K562 (cell line): ENCODE data around the gene NDUFAF8. TPM values are rescaled to one million over a fixed set of nuclear protein-coding genes. Genes with fewer than 3 reads are reported as not detected.

Experiments
- EZH2 ChIP-seq: IDR thresholded peaks from 2 replicates; pipeline ENCODE4 v1.6.1; 2012; ENCODE audit warnings: low read depth, mild to moderate bottlenecking, inconsistent platforms, low read length, borderline replicate concordance
- HDAC1 ChIP-seq, 2 experiments: fragments of 450-650 bp; IDR thresholded peaks; 2 replicates each; pipeline ENCODE4 v1.6.1; 2016 to 2017; ENCODE audit warnings: inconsistent platforms in 1 of 2, mild to moderate bottlenecking in 1 of 2, moderate library complexity in 1 of 2
- JUN ChIP-seq, 2 experiments: sonication (generic) in 1 of 2; formaldehyde crosslinking in 1 of 2; IDR thresholded peaks; 2 replicates each; pipeline versions ENCODE4 v1.6.1 to v1.8.0; 2012 to 2022; ENCODE audit warnings: borderline replicate concordance in 2 of 2, mild to moderate bottlenecking in 2 of 2, improper control_type of control experiment in 1 of 2, low read depth in 1 of 2, low read length in 1 of 2, missing genetic modification reagents in 1 of 2
- NEUROD1 ChIP-seq: fragments of 150-350 bp; IDR thresholded peaks from 2 replicates; pipeline ENCODE4 v1.6.1; 2014; ENCODE audit warnings: borderline replicate concordance, low read length, low read depth; ENCODE audit not compliant: partially characterized antibody
- NR2C1 ChIP-seq, 2 experiments: fragments of 450-650 bp; IDR thresholded peaks; 2 replicates each; pipeline ENCODE4 v1.6.1; 2017; ENCODE audit warnings: mild to moderate bottlenecking in 2 of 2, antibody characterized with exemption in 1 of 2, inconsistent platforms in 1 of 2, missing compliant biosample characterization in 1 of 2, missing genetic modification characterization in 1 of 2
- SMAD3 ChIP-seq: fragments of 450-650 bp; formaldehyde crosslinking; conservative IDR thresholded peaks from 2 replicates; pipeline ENCODE4 v1.4.0; 2020; ENCODE audit warnings: mild to moderate bottlenecking
- ZFX ChIP-seq: sonication (generic); formaldehyde crosslinking; IDR thresholded peaks from 2 replicates; pipeline ENCODE4 v1.8.0; 2022; ENCODE audit warnings: mild to moderate bottlenecking, missing genetic modification reagents, moderate library complexity
- ZNF766 ChIP-seq: fragments of 200-800 bp; sonication (Bioruptor generic); conservative IDR thresholded peaks from 2 replicates; pipeline ENCODE4 v1.6.1; 2016; ENCODE audit warnings: missing genetic modification characterization, missing compliant biosample characterization
- polyA plus RNA-seq, 8 experiments: library from polyadenylated mRNA; depleted of rRNA in 4 of 8; stranded (reverse) in 5 of 8; unstranded in 3 of 8; fragments of >200 nt; fragmentation: Nextera tagmentation in 2 of 8; fragmentation: Illumina TruSeq in 1 of 8; extraction: Ambion mirVana in 2 of 8; extraction: Trizol in 1 of 8; gene quantifications; 2 replicates each; pipeline versions ENCODE4 v1.2.1 to v1.2.3, GENCODE V29; 2011 to 2014; ENCODE audit warnings: inconsistent platforms in 1 of 8, missing spikeins in 1 of 8
- total RNA-seq, 7 experiments: library from RNA; depleted of rRNA in 6 of 7; stranded (reverse); fragments of >200 nt in 6 of 7; fragmentation: Illumina TruSeq in 2 of 7; extraction: Trizol in 2 of 7; gene quantifications; 2 replicates each; pipeline versions ENCODE4 v1.2.1 to v1.2.3, GENCODE V29; 2011 to 2021; ENCODE audit warnings: low replicate concordance in 1 of 7
- TF ChIP-seq, protein P1 (sequence below): fragments of 450-650 bp; IDR thresholded peaks from 2 replicates; pipeline ENCODE4 v1.6.1; 2018; ENCODE audit not compliant: partially characterized antibody

The NDUFAF8 gene
- total and polyA plus RNA-seq, 9 of the 15 experiments (the other 6 are each of a cell fraction or from before 2014, with no cell fraction given) = 13.5 to 144 (median 90.0) TPM

DNA sequence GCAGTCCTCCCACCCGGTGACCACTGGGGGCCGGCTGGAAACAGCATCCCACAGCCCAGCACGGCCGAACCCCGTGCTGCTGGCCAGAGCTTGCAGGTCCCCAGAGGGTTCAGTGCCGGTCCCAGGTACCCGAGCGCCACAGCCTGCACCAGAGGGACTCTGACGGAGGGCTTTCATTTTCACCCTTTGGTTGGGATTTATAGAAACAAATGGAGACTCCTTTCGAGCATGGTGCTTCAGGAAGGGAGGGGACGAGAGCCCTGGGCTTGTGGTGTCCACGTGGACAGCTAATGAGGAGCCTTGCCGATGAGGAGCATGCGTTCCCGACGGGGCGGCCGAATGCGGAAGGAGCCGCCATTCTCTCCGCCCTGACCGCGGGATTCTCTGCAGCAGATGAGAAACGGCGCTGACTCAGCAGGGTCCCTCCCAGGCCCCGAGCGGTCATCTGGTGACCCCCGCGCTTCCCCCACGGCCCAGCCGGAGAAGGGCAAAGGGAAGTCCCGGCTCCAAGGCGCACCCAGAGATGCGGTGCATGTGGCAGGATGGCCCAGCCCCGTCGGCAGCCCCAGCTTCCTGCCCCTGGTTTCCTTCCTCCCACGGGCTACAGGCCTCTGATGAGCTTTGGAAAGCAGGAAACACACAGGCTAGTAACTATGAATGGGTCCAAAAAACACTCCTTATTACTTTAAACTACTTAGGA is 46.2 kb downstream of the NDUFAF8 start (continued):
- TF ChIP-seq ZNF766 (CRISPR knock-in tag) (peak; percentile 56; the same call in 1 of the 2 replicates), EZH2 (no peak), NEUROD1 (peak; percentile 36), SMAD3 (CRISPR knock-in tag) (no peak), JUN (IDR thresholded peaks at IDR 0.05; ENCODE audit: borderline replicate concordance, low read depth, low read length) (no peak; the same call in 1 of the 2 replicates), JUN (CRISPR knock-in tag; IDR thresholded peaks at IDR 0.05; ENCODE audit: borderline replicate concordance) (no peak), ZFX (CRISPR knock-in tag) (peak; percentile 86), NR2C1 (IDR thresholded peaks at IDR 0.05) (peak; percentile 42; the same call in 1 of the 2 replicates), NR2C1 (tag; IDR thresholded peaks at IDR 0.05) (no peak), HDAC1 (IDR thresholded peaks at IDR 0.05) (peak in 1 of 2 experiments; percentile 53; a peak in 1 of 4 replicates)
- TF ChIP-seq, protein P1, sequence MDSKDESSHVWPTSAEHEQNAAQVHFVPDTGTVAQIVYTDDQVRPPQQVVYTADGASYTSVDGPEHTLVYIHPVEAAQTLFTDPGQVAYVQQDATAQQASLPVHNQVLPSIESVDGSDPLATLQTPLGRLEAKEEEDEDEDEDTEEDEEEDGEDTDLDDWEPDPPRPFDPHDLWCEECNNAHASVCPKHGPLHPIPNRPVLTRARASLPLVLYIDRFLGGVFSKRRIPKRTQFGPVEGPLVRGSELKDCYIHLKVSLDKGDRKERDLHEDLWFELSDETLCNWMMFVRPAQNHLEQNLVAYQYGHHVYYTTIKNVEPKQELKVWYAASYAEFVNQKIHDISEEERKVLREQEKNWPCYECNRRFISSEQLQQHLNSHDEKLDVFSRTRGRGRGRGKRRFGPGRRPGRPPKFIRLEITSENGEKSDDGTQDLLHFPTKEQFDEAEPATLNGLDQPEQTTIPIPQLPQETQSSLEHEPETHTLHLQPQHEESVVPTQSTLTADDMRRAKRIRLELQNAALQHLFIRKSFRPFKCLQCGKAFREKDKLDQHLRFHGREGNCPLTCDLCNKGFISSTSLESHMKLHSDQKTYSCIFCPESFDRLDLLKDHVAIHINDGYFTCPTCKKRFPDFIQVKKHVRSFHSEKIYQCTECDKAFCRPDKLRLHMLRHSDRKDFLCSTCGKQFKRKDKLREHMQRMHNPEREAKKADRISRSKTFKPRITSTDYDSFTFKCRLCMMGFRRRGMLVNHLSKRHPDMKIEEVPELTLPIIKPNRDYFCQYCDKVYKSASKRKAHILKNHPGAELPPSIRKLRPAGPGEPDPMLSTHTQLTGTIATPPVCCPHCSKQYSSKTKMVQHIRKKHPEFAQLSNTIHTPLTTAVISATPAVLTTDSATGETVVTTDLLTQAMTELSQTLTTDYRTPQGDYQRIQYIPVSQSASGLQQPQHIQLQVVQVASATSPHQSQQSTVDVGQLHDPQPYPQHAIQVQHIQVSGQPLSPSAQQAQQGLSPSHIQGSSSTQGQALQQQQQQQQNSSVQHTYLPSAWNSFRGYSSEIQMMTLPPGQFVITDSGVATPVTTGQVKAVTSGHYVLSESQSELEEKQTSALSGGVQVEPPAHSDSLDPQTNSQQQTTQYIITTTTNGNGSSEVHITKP = no peak
